PC-9 (cell line): ENCODE measurements around the gene MMS22L.

Experiments
- CTCF ChIP-seq: fragments of 200-600 bp; sonication (generic); conservative IDR thresholded peaks from 2 replicates; pipeline ENCODE4 v1.6.1; 2017; ENCODE audit warnings: mixed run types, antibody characterized with exemption, mild to moderate bottlenecking, moderate library complexity
- EZH2 ChIP-seq: fragments of 200-600 bp; sonication (generic); IDR thresholded peaks from 2 replicates; pipeline ENCODE4 v1.8.0; 2017; ENCODE audit warnings: antibody characterized with exemption, low read depth

- TF ChIP-seq EZH2 (no peak), CTCF (no peak)
These were observed 135.6 kb downstream of the MMS22L start for GRCh38 chr6:97147421-97147820.
